ENCODE data around the gene ATG4B.

The ATG4B gene

DNA sequence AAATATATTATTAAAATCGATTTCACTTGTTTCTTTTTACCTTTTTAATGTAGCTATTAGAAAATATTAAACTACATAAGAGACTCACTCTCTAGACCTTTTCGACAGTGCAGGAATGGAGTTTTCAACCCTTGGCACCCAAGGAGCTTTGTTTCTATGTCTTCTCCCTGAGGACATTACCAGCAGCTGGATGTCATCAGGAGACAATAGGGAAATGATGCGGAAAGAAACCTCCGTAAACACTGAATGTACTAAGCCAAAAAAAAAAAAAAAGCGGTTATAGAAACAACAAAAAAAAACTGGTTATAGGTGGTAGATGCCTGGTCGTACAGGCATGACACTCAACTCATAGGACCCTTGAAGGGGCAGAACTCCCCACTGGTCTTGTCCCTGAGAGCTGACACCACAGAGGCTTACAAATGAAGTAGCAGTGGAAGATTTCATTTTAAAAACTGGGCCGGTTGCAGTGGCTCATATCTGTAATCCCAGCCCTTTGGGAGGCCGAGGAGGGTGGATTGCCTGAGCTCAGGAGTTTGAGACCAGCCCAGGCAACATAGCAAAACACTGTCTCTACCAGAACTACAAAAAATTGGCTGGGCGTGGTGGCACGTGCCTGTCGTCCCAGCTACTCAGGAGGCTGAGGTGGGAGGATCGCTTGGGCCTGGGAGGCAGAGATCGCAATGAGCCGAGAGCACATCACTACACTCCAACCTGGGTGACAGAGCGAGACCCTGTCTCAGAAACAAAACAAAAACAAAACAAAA, 24.3 kb upstream of the ATG4B start:
- no peak for DNase-seq

DNA sequence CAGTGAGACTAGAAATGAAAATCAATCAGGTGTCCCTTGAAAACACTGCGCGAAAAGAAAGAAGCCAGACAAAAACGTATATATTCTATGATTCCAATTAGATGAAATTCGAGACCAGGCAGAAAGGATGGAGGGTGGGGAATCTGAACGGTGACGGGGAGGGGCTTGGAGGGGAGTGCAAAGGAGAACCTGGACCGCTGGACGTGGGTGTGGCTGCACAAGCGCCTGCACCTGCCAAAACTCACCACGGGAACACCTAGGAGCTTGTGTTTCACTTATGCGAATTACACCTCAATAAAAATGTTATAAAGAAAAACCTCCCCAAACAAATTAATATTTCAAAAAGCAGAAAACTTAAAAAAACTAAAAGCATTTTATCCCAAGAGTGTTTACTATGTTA, 22.5 kb upstream of the ATG4B start:
- no peak for DNase-seq

DNA sequence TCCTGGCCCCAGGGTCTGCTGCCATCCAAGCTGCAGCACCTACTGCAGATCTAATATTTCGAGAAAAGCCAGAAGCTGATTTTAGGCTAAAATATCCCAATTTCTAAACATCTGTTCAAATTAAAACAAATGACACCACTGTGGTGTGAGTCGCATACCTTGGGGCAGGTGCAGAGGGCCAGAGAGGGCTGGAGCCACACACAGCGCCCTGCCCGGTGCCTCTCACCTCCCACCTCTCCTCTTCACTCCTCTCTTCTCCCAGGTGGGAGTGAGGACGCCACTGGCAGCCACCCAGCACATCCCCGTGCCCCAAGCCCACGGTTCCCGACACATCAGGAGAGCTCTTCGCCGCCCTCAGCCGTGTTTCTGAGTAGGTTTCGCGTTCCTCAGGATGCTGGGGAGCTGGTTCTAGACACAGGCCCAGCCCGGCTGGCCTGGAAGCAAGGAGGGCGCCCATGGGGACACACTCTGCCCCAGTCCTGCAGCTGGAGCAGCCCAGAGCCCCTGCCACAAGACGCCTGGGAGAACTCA, 21.9 kb upstream of the ATG4B start:
- DNase-seq: no peak

DNA sequence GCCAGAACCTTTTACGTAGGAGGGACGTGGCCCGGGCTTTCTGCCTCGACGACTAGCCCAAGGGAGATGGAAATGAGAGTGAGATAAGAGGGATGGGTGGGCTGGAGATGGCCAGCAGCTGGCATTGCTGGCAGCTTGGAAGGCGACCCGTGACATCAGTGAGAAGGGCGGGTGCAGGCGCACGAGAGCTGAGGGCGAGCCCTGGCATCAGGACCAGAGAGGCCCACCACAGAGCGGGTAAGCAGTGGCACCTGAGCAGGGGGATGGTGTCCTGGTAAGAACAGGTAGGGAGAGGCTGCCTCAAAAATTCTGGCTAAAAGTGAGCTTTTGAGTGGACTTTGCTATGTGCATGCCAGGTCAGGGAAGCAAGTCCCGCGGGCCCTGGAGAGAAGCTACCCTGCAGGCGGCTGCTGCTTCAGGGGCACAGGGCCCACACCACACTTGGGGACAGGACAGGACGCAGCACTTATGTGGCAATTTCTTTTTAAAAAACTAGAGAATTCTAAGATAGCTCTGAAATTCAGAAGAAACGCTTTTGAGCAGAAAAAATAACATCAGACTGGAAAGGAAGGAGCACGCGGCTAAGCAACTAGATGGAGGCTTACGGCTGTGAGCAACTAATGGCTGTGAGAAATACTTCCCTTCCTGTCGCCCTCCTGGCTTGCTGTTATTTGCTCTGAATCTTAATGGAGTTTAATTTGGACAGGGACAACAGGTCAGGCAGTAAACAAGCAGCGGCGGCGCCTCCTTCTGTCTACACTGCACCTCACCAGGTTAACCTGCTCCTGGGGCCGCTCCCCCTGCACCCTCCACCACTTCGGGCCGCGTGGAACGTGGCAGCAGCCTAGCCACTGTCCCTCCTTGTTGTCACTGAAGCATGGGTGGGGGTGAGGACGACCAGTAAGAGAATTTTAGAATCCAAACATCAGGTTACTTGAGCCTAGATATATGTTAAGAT, 21.0 kb upstream of the ATG4B start:
- DNase-seq: no peak

DNA sequence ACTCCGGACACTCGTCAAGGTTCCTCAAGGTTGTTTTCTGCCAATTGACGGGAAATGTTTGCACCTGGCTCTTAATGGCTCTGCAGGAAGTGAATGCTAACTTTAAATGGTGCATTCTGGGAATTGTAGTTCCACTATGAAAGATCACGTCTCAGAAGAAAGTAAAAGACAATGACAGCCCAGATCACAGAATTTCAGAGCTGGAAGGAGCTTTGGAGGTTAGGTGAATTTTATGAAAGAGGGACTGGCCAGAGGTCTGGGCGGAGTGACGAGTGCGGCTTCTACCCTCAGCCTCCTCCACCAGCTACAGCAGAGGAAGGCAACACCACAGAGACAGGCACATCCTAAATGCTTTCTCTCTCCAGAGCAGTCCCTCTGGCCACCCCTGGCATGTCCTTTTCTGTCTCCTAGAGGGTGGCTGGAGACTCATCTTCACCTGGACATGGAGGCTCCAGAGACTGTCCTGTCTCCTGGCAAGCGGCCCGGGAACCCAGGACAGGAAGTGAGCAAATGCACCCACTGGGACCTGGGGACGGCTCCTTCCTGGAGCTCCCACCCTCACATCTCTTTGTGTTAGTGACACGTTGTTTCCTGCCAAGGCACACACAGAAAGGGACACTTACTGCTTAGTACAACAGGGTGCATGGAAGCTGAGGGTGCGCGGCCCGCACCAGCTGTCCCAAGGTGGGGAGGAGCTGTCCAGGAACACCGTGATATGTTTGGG, 19.9 kb upstream of the ATG4B start:
- DNase-seq: peak; percentile 21

DNA sequence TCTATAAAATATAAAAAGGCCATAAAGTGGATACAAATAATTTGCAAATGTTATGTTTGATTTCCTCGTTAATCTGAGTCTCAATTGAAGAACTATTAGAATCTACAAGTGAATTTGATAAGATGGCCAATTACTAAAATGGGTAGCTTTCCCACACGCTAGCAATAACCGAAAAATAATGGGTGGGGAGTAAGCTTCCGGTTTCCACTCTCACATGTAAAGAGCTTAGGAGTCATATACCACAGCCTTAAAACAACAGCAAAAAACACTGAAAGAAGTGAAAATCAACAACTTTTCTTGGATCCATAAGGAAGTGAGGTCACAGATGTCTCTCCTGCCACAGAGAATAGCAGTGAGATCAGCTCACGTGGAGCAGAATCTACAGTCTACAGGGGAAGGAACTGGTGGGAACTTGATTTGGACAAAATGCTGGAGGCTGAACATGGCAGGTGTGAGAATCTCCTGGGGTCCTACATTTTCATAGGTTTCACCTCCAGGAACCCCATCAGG, 19.1 kb upstream of the ATG4B start:
- DNase-seq: no peak

DNA sequence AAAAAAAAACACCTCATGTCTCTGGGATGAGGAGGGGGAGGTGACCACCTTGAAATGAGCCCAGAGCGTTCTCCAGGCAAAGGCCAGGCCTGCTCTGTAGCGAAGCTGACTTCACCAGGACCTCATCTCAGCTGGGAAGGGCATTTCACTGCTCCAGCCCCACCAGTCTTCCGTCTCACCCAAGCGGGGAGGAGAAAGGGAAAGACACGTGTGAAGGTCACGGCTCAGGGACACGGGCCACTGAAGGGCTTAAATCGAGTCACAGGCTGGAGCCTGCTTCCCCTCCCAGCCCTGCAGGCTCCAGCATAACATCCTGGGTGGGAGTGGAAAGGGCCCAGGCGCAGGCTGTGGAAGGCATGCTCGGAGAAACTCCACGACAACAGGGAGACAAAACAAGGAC, 18.7 kb upstream of the ATG4B start:
- no peak for DNase-seq

DNA sequence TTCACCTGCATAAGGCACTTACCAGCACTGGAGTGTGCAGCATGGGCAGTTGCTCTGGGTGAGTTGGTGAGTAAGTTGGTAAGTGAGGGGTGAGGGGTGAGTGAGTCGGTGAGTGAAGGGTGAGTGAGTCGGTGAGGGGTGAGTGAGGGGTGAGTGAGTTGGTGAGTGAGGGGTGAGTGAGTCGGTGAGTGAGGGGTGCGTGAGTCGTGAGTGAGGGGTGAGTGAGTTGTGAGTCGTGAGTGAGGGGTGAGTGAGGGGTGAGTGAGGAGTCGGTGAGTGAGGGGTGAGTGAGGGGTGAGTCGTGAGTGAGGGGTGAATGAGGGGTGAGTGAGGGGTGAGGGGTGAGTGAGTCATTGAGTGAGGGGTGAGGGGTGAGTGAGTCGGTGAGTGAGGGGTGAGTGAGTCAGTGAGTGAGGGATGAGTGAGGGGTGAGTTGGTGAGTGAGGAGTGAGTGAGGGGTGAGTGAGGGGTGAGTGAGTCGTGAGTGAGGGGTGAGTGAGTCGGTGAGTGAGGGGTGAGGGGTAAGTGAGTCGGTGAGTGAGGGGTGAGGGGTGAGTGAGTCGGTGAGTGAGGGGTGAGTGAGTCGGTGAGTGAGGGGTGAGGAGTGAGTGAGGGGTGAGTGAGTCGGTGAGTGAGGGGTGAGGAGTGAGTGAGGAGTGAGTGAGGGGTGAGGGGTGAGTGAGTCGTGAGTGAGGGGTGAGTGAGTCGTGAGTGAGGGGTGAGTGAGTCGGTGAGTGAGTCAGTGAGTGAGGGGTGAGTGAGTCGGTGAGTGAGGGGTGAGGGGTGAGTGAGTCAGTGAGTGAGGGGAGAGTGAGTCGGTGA, 17.7 kb upstream of the ATG4B start:
- no peak for DNase-seq

DNA sequence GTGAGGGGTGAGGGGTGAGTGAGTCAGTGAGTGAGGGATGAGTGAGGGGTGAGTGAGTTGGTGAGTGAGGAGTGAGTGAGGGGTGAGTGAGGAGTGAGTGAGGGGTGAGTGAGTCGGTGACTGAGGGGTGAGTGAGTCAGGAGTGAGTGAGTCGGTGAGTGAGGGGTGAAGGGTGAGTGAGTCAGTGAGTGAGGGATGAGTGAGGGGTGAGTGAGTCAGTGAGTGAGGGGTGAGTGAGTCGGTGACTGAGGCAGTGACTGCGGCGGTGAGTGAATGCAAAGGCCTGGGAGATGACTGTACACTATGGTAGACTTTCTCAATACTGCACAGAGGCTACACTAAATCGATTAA, 17.1 kb upstream of the ATG4B start:
- no peak for DNase-seq

DNA sequence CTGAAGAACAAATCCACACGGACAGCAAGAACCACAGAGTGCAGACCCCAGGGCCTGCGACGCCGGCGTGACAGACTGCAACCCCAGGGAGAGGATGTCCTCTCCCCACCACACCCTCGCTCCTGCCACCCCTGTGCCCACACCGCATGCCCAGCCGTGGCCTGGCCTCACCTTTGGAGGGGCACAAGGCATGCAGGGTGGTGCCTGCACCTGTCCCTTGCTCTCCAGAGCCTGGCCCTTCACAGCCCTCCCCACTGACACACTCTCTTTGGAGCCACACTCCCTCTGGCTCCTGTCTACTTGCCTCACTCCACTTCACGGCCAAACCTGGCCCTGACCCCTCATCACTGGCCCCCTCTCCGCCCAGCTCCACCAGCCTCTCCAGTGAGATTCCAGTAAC, 9.8 kb upstream of the ATG4B start:
- DNase-seq: no peak

DNA sequence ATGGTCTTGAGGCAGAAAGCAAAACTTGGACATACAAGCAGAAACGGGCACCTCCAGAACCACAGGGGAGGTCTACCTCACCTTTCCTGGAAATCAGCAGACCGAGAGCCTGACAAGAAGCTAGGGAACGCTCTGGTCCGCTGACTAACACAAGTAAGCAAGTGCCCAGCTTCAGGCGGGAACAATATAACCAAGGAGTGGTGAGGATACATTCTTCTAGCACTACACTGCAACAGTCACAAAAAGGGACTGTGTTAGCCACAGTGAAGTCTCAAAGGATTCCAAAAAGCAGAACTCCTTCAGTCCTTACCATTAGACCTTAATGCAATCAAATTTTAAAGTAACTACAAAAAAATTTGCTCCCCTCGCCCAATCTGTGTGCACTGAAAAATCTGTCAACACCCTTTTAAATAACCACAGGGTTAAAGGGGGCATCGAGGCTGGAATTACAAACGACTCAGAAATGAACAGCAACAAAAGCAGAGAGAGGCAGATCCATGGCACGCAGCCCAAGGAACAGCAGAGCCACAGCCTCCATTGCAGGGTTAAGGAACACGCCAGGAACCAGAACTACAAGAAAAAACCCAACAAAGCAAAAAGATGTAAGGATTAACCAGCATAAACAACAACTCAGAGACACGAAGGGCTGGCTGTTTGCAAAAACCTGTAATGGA, 7.6 kb upstream of the ATG4B start:
- no peak for DNase-seq

DNA sequence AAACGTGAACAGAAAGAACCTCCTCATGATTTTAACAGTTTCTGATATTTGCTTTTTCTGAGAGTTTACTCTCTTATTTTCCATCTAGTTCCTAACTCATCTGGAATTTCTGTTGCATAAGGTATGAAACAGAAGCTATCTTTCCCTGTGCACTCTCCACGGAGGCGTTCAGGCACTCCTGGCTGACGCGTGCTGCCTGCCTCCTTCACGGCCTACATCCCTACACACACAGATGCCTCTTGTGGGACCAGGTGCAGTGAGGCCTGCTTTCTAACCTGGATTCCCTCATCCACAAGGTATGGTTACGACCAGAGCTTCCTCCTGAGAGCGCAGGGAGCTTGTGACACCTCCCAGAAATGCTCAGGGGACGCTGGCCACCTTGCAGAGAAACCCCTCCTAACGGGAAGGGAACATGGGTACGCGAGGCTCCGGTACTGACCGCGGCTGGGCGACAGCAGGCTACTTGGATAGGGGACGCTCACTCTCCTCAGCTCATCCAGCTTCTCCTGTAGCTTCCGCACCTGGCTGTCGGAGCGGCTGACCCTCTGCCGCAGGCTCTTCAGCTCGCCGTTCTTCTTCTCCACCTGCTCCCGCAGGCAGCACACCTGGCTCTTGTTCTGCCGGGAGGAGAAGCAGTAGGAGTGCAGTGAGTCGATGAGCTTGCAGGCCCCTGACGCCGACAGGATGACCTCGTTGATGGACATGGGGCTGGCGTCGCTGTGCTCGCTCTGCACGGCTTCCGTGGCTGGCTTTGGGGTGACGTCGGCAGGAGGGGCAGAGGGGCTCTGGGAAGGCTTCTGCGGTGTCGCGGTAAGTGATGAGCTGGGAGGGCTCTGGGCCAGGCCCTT, 4.8 kb upstream of the ATG4B start:
- DNase-seq: no peak

DNA sequence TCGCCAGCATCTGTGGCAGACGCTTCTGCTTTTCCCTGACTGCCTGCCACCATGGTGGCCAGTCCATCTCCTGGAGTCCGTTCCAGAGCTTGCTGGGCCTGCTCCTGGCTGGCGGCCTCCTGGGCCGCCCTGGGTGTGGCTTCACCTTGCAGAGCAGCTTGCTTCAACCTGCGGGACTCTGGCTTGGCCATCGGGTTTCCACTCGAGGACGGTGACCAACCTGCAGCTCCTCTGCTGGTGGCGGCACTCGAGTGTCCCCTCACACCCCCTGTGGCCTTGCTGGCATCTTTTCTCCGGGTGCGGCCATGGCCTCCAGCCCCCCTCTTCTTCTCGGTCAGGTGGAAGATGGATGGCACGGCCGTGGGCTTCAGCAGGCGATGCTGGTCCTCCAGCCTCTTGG, 3.9 kb upstream of the ATG4B start:
- DNase-seq: no peak

DNA sequence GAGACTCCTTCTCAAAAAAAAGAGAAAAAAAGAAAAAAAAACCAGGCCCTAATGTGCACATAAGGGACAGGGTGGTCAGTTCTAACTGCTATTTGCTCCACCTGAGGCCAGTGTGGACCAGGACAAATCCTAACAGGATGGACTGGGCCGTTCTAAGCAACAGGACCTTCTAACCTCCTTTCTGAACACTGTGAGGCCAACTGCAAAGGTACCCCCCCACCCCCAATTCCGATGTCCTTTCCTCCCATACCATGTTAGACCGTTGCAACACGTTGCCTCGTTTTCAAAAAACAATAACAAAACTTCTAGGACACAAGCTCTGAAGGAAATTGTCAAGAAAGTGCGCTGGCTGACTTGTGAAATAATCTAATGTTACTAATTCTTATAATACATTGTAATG, 1.7 kb upstream of the ATG4B start:
- DNase-seq: peak; percentile 29

DNA sequence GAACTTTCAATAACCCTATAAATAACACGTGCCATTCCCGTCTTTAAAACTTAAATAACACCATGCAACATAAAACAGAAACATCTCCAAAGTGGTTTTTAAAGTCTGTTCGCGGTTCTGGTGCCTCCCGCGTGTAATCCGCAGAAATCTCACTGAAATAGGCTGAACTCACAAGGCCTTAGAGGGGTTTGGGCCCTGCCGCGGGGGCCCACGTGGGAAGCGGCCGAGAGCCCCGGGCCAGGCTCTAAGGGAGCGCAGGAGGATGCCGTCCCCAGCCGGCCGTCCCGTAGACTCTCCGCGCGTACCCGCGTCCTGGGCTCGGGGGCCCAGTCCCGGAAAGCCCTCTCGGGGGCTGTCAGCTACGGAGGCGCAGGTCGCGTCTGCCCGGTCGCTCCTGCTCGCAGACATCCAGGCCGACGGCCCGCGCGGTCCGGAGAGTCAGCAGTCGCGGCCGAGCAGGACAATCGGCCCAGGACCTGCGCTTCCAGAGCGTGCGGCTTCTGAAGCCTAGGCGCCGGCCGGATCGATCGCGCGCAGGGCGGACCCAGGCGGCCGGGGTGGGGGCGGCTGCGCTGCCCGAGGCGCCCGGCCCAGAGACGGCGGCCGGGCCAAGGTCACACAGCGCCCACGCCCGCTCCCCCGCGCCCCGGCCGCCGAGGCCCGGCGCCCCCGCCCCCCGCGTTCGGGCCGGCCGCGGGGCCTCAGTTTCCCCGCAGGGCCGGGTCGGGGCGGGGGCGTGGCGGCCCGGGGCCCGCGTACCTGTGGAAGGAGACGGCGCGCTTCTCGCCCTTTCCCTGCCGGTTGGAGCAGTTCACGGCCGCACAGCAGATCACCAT, 1.1 kb upstream of the ATG4B start:
- peak; percentile 59 for DNase-seq

DNA sequence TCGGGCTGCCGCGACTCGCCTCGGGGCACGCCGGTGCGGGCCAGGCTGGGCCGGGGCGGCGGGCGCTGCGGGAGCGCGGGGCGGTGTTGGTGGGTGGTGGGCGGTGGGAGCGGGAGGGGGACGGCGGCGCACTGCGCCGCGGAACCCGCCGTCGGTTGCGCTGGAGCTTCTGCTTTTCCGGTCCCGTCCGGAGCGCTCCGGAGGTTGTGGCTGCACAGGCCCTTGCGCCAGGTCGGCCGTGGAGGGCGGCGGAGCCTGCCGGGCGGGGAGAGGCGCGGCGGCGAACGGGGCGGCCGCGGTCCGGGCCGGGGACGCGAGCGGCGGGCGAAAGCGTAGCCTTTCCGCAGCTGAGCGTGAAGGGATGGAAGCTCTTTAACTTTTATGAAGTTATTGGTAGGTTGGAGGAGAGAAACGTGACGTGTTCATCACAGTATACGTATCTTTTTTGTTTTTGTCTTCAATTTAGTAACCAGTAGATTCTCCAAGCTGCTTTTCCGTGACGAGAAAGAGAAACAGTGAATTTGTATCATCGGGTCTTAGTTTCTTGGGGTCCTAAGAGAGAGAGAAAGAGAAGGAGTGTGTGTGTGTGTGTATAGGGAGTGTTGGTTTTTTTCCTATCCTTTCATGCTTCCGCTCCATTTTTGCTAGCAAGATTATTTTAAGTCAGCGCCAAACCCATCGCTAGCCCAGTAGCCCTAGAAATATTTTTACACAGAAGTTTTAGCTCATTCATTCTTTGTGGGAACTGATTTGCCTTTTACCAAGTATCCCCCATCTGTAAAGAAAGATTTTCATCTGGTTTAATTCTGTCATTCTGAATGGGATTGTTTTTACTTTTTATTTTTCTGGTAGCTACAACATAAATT, 535 bp downstream of the ATG4B start:
- peak; percentile 70 for DNase-seq

DNA sequence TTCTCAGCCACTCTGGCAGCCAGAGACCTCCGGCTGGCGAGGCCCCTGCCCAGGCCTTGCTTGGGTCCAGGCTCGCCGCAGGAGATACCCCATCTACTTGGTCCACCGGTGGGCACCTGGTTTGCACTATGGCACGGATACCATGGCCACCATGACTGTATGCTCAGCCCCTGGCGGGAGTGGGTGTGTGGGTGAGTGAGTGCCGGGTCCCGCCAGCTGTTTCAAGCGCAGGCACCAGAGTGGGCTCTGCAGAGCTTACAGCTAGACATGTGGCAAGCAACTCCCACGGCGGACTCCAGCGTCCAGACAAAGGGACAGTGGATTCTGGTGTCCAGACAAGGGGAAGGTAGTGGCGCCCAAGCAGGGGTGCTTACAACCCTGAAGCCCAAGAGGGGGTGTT, 1.4 kb downstream of the ATG4B start:
- no peak for DNase-seq

DNA sequence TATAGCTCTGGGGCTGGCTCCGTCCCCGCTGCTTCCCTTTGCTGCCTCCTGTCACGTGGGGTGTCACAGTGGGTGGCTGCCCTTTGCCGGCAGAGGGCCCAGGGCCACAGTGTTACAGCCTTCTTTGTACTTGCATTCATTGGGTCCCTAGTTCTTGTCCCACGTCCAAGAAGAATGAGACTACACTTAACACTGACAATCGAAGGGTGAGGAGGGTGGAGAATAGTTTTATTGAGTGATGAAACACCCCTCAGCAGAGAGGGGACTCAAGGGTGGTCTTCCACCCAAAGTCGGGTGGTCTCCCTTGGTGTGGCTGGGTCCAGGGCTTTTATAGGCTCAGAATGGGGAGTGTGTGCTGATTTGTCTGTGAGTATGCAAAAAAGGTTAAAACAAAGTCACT, 1.9 kb downstream of the ATG4B start:
- DNase-seq: no peak

Measured in NCI-H82 (cell line).